HG02884 (cell line): ENCODE measurements around the gene AGBL1.

Experiments
- ATAC-seq: cut with Tn5 transposase; IDR thresholded peaks from one replicate; pipeline ENCODE4 v1.9.1; 2021; ENCODE audit warnings: mild to moderate bottlenecking, moderate library complexity; ENCODE audit not compliant: unreplicated experiment

AGBL1 gene

DNA sequence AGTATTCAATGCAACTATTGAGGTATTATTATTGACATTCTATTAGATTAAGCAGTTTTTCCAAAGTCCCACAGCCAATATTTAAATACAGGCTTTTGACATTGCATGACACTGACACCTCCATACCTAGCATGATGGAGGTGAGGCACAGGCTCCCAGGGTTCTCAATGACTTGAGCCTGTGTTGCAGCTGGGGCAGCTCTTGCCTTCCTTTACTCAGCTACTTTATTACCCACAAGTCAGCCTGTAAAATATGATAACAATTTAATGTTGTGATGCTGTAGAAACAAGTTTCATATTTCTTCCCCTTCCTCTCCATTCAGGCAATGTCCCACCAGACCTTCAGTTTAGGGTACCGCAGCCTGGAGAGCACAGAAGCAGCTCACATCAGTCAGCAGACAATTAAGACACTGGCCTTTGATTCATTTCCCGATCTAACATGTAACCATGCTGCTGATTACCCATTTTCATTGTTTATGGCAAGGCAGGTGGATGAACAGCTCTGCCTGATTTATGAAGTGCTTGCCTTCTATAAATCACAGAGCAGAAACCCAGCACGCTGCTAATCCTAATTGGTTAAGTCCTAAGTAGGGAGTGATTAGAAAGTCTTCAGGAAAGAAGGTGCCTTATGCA, 826.1 kb downstream of the AGBL1 start:
- ATAC-seq: no peak

- ATAC-seq: no peak
These were observed 826.7 kb downstream of the AGBL1 start for GRCh38 chr15:86906376-86906775.

GRCh38 chr15:86911022-86911421, 831.4 kb downstream of the AGBL1 start:
- ATAC-seq: no peak

DNA sequence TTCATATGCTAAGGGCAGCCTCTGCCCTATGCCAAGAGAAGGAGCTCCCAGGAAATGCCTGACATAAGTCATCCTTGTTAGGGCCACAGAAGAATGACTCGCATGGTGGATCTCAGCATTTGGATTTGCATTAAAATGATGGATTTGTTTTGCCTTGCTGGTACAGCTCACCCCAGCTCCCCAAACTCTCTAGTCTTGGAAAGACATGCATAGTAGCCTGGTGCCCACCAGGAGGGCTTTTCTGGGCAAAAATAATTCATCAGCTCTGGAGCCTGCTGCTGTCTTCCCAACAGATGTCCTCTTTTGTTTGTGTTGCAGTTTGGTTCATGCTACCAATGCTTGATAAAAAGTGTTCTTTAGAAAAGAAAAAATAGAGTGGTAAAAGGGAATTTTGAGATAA, 833.0 kb downstream of the AGBL1 start:
- no peak for ATAC-seq

DNA sequence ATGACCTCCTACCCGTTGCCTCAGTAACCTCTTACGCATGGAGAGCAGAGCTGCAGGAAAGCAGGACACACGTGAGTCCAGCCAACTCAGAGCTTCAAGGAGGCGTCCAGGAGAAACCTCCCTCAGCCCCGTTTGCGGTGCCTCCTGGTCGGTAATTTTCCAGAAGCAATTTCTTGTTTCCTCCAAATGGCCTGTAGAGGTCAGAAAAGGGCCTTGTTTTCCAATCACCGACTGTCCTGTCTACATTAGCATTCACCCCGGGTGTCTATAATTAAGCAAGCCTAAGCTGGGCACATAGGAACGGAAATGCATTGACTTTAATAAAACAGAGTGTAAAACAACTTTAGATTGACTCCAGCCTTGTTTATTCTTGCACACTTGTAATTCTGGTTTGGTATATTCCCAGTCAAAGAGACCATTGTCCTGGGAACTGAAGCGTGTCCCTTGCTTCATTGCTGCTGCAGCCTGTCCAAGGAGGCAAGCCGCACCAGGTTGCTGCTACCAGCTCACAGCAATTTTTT, 836.2 kb downstream of the AGBL1 start:
- ATAC-seq: no peak

DNA sequence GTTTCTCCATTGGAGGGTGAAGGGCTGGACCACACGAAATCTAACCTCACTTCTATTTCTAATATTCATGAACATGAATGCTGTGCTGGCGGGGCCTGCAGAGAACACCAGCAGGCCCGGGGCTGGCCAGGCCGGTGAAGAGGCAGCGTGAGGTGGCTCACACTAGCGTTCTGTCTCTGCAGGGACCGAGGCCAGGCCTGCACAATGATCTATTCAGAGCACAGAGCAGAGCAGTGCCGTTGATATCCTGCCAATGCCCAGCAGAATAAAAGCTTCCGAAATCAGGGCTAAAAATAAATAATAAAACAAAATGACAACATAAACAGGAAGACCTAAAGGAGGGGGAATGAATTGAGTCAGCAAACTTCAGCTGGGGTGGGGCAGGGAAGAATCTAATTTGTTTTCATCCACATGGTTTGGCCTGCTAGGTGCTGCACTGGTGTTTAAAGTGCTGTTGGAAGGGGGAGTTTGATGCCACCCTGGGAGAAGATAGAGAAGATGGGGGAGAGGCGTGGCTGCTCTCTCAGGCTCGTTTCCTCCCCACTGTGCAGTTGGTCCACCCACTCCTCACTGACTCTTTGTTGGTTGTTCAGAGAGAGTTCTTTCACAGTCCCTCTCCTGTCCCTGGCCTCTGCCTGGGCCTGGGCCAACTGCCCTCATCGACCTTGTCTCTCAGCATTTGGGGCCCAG, 837.1 kb downstream of the AGBL1 start:
- ATAC-seq: no peak

GRCh38 chr15:86917361-86917671, 837.6 kb downstream of the AGBL1 start:
- ATAC-seq: no peak

GRCh38 chr15:86919581-86919980, 839.9 kb downstream of the AGBL1 start:
- no peak for ATAC-seq

GRCh38 chr15:86929461-86929860, 849.8 kb downstream of the AGBL1 start:
- no peak for ATAC-seq

DNA sequence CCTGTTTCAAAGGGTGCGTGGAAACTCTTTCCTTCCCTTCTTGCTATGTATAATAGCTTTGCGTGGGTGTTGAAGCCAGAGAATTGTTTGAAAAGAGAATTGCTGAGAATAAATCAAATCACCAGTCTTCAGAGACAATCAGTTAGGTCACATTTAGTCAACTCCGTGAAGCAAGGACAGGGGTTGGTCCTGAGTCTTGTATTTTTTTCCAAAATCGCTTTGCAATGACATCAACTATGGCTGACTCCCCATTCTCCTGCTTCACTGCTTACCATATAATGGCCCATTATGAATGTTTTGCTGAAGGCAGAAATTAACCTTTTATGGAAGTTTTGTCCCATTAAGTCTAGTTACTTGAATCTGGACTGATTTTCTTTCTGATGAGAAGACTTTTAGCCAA, 852.8 kb downstream of the AGBL1 start:
- ATAC-seq: no peak

GRCh38 chr15:86935841-86936240, 856.2 kb downstream of the AGBL1 start:
- ATAC-seq: no peak

DNA sequence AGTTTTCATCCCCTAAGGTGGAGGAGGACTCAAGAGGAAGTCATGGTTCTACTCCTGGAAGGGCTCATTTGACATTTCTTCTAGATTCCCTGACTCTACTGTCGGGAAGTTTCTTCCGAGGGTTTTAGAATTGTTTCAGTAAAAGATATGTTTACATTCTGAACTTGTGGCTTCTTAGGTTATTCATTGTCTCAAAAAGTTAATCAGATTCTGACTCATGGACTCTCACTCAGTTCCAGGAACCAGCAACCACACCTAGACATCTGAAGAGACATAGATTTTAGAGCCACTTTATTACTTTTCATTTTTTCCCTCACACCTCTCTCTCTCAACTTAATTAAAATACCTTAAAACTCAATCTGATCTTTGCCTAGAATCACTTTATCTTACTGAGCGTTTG, 862.6 kb downstream of the AGBL1 start:
- no peak for ATAC-seq

- no peak for ATAC-seq
These were observed 869.0 kb downstream of the AGBL1 start for GRCh38 chr15:86948719-86949118.

DNA sequence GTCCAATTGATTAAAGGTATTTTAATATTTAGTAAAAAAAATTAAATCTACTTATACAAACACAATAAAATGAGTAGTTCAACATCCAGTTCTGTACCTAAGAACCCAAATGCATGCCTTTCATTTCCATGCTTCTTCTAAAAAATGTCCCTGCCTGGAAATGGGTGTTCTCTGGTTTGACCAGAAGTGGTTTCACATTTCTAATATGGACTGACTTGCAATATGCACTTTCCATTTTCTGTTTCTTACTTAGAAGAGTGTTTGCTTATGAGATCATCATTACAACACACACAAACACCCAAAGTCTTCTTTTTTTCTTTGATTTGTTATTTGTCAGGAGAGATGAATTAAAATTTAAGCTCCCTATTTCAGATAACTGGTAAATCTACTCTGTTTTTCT, 879.6 kb downstream of the AGBL1 start:
- ATAC-seq: no peak

DNA sequence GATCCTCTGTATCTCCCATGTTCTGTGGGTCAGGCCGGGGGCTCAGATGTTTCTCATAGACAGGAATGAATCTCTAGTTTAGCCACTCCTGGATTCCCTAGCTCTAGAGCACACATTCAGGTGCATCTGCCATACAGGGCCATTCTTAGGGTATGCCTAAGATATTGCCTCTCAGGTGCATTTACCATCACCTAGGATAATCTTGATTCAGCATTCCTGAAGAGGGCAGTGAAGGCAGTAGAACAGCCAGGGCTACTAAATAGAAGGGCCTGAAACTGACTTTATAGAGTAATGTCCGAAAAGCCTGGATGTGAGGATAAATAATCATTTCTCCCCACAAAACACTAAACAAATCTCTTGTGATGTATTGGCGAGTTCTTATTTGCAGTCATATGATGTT, 882.0 kb downstream of the AGBL1 start:
- ATAC-seq: no peak

- ATAC-seq: no peak
These were observed 884.6 kb downstream of the AGBL1 start for GRCh38 chr15:86964271-86964670.

GRCh38 chr15:86968244-86968643, 888.6 kb downstream of the AGBL1 start:
- ATAC-seq: no peak

GRCh38 chr15:86969364-86969763, 889.7 kb downstream of the AGBL1 start:
- no peak for ATAC-seq

- no peak for ATAC-seq
These were observed 893.7 kb downstream of the AGBL1 start for GRCh38 chr15:86973284-86973844.

DNA sequence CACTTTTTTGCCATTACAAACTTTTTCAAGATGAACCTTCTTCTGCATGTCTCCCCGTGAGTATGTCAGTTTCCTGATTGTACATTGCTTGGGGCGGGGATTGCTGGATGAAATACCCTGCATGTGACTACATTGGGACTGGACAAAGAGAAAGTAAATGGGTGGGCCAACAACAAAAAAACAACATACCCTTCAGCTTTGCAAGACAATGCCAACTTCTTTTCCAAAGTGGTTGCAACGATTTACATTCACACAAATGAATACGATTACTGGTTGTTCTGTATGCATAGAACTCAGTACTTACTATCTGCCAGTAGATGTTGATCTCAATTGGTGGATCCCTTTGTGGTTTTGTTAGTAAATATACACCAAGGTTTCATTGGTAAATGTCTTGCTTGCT, 908.4 kb downstream of the AGBL1 start:
- ATAC-seq: no peak

DNA sequence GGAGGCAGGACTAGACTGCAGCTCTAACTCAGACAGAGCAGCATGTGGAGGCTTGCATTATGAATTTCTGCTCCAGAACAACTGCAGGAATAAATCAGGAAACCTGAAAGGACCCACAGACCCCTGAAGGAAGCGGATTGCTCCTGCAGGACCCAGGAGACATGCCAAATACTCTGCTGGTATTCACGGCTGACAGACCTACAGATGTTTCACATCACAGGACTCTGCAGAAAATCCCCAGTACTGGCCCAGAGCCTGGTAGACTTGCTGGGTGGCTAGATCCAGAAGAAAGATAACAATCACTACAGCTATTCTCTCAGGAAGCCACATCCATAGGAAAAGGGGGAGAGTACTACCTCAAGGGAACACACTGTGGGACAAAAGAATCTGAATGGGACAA, 942.1 kb downstream of the AGBL1 start:
- no peak for ATAC-seq

- no peak for ATAC-seq
These were observed 952.0 kb downstream of the AGBL1 start for GRCh38 chr15:87031540-87032230.
